HepG2 (cell line): ENCODE data around the gene KCNK5. TPM values are rescaled to one million over a fixed set of nuclear protein-coding genes. Genes with fewer than 3 reads are reported as not detected.

Source experiments
- ATAC-seq: fragments of 200-7000 bp; cut with Tn5 transposase; 3 replicates; pipeline ENCODE4 v1.9.1; 2020; ENCODE audit warnings: mild to moderate bottlenecking, moderate library complexity
- BruUV-seq: library from RNA; stranded (reverse); fragments of 400-500 nt; replicated peaks from 2 replicates; lab custom pipeline; 2021; lab: Mats Ljungman, UMichigan
- CTCF ChIA-PET: fragments of 300-600 bp; formaldehyde crosslinking; extraction: SDS; loops from one replicate; lab custom pipeline; 2021; ENCODE audit warnings: low total read pairs, inconsistent platforms, low intra/inter-chr PET ratio; lab: Yijun Ruan, JAX
- POLR2A ChIA-PET: fragments of 350-600 bp; sonication (Branson Sonifier 250); formaldehyde crosslinking; loops from one replicate; lab custom pipeline; 2020; ENCODE audit warnings: antibody characterized with exemption, inconsistent platforms; lab: Yijun Ruan, JAX
- DNase-seq: peaks from one replicate; pipeline ENCODE4 v3.0.0-alpha.2; 2015; ENCODE audit warnings: low spot score
- FAIRE-seq: peaks from 3 replicates; lab custom pipeline; 2011; peaks lifted over from hg19 to GRCh38; lab: Jason Lieb, UNC
- H2AFZ ChIP-seq: one replicate; pipeline ENCODE4 v1.6.1; 2011; ENCODE audit warnings: low read length, inconsistent platforms
- H3K27ac ChIP-seq: fragments of 300-600 bp; 3 replicates; pipeline ENCODE4 v1.8.0; 2011; ENCODE audit warnings: mixed run types, mild to moderate bottlenecking, mixed read lengths, low read length, inconsistent platforms; ENCODE audit not compliant: insufficient read depth; ENCODE audit errors: extremely low read length
- H3K27me3 ChIP-seq, 2 experiments: fragments of 200-600 bp in 1 of 2; 2 replicates in 1 of 2; 3 replicates in 1 of 2; pipeline versions ENCODE4 v1.6.0 to v1.8.0; 2011; ENCODE audit warnings: low read length in 2 of 2, mild to moderate bottlenecking in 2 of 2, moderate library complexity in 2 of 2, inconsistent platforms in 1 of 2; ENCODE audit not compliant: insufficient read depth in 2 of 2, control insufficient read depth in 1 of 2
- H3K36me3 ChIP-seq, 2 experiments: fragments of 200-600 bp in 1 of 2; replicated peaks in 1 of 2; 2 replicates in 1 of 2; 3 replicates in 1 of 2; pipeline versions ENCODE4 v1.5.1 to v1.8.0; 2011; ENCODE audit warnings: low read length in 2 of 2, inconsistent platforms in 1 of 2; ENCODE audit not compliant: insufficient read depth in 2 of 2, control insufficient read depth in 1 of 2
- H3K4me1 ChIP-seq: 2 replicates; pipeline ENCODE4 v1.5.1; 2012; ENCODE audit warnings: low read length, inconsistent platforms; ENCODE audit not compliant: insufficient read depth
- H3K4me2 ChIP-seq: 2 replicates; pipeline ENCODE4 v1.6.0; 2011; ENCODE audit warnings: low read depth, low read length, inconsistent platforms
- H3K4me3 ChIP-seq, 3 experiments: fragments of 200-600 bp in 1 of 3; sonication (generic), shearing (Covaris generic) in 1 of 3; replicated peaks in 1 of 3; 2 replicates each; pipeline ENCODE4 v1.5.1; 2011 to 2016; ENCODE audit warnings: low read length in 3 of 3, inconsistent platforms in 2 of 3, low read depth in 2 of 3, mild to moderate bottlenecking in 2 of 3, control low read depth in 1 of 3, mixed read lengths in 1 of 3; ENCODE audit not compliant: insufficient read depth in 1 of 3
- H3K79me2 ChIP-seq: one replicate; pipeline ENCODE4 v1.6.1; 2011; ENCODE audit warnings: low read length, inconsistent platforms; ENCODE audit not compliant: insufficient read depth
- H3K9ac ChIP-seq: 2 replicates; pipeline ENCODE4 v1.6.0; 2011; ENCODE audit warnings: mild to moderate bottlenecking, low read depth, low read length, inconsistent platforms; ENCODE audit not compliant: insufficient read depth
- H3K9me3 ChIP-seq: 2 replicates; pipeline ENCODE4 v1.5.1; 2012; ENCODE audit warnings: mild to moderate bottlenecking, low read length
- H4K20me1 ChIP-seq: 2 replicates; pipeline ENCODE4 v1.6.0; 2011; ENCODE audit warnings: inconsistent platforms, mild to moderate bottlenecking, low read length, moderate library complexity; ENCODE audit not compliant: insufficient read depth
- CCDC6 ChIP-seq: sonication (generic); formaldehyde crosslinking; IDR thresholded peaks from 2 replicates; pipeline ENCODE4 v1.8.1; 2022; ENCODE audit warnings: mild to moderate bottlenecking, missing genetic modification reagents, moderate library complexity
- EHMT2 ChIP-seq: fragments of 200-600 bp; sonication (generic); IDR thresholded peaks from 2 replicates; pipeline ENCODE4 v1.7.0; 2017; ENCODE audit warnings: antibody characterized with exemption, low read depth, low read length, borderline replicate concordance
- FLYWCH1 ChIP-seq: sonication (generic); formaldehyde crosslinking; IDR thresholded peaks from 2 replicates; pipeline ENCODE4 v1.8.1; 2023; ENCODE audit warnings: mild to moderate bottlenecking, missing genetic modification reagents
- FOXK2 ChIP-seq: fragments of 450-650 bp; IDR thresholded peaks from 2 replicates; pipeline ENCODE4 v1.6.1; 2016
- GLMP ChIP-seq: sonication (generic); formaldehyde crosslinking; IDR thresholded peaks from 2 replicates; pipeline ENCODE4 v1.9.0; 2021; ENCODE audit warnings: missing genetic modification reagents, mild to moderate bottlenecking, borderline replicate concordance
- PBX3 ChIP-seq: sonication (generic); formaldehyde crosslinking; IDR thresholded peaks from 2 replicates; pipeline ENCODE4 v1.8.1; 2023; ENCODE audit warnings: missing genetic modification reagents, inconsistent platforms, borderline replicate concordance
- PHB2 ChIP-seq: fragments of 450-650 bp; IDR thresholded peaks from 2 replicates; pipeline ENCODE4 v1.6.1; 2018; ENCODE audit not compliant: partially characterized antibody
- POGZ ChIP-seq: sonication (generic); formaldehyde crosslinking; IDR thresholded peaks from 2 replicates; pipeline ENCODE4 v1.4.0; 2020; ENCODE audit warnings: mild to moderate bottlenecking, missing genetic modification reagents
- PPARG ChIP-seq: conservative IDR thresholded peaks from 2 replicates; pipeline ENCODE4 v1.6.1; 2016; ENCODE audit warnings: missing biosample characterization, missing genetic modification reagents
- RAD21 ChIP-seq: fragments of 450-650 bp; formaldehyde crosslinking; IDR thresholded peaks from 2 replicates; pipeline ENCODE4 v1.5.0; 2020; ENCODE audit warnings: mild to moderate bottlenecking
- RAD51 ChIP-seq: fragments of 450-650 bp; IDR thresholded peaks from 2 replicates; pipeline ENCODE4 v1.6.1; 2016; ENCODE audit warnings: borderline replicate concordance
- REL ChIP-seq: sonication (generic); formaldehyde crosslinking; conservative IDR thresholded peaks from 2 replicates; pipeline ENCODE4 v1.8.0; 2022; ENCODE audit warnings: mild to moderate bottlenecking, missing genetic modification reagents, moderate library complexity
- ZBTB37 ChIP-seq: sonication (generic); formaldehyde crosslinking; IDR thresholded peaks from 2 replicates; pipeline ENCODE4 v1.4.0; 2020; ENCODE audit warnings: mild to moderate bottlenecking, missing genetic modification reagents
- ZMYM2 ChIP-seq: sonication (generic); formaldehyde crosslinking; IDR thresholded peaks from 2 replicates; pipeline ENCODE4 v1.8.0; 2022; ENCODE audit warnings: mild to moderate bottlenecking, missing genetic modification reagents
- ZNF432 ChIP-seq: sonication (generic); formaldehyde crosslinking; IDR thresholded peaks from 2 replicates; pipeline ENCODE4 v1.5.0; 2020; ENCODE audit warnings: missing genetic modification reagents, mild to moderate bottlenecking, borderline replicate concordance
- WGBS: methylation state at CpG from one replicate; pipeline ENCODE4 v1.1.6; 2017; ENCODE audit warnings: low lambda C conversion rate; 5-methylcytosine and 5-hydroxymethylcytosine counted together
- in situ Hi-C: cut with HindIII; loops from 2 replicates; pipeline ENCODE4 v1.10.0; 2017; ENCODE audit warnings: low pct_unique_long_range_greater_than_20kb; ENCODE audit not compliant: extremely low pct_ligation_motif_present
- intact Hi-C: fragments of 100-400 bp; cut with micrococcal nuclease; formaldehyde crosslinking; loops from one replicate; pipeline ENCODE4 v1.10.0; 2022; ENCODE audit not compliant: unreplicated experiment
- polyA plus RNA-seq, 8 experiments: library from polyadenylated mRNA; depleted of rRNA in 3 of 8; stranded (reverse) in 7 of 8; unstranded in 1 of 8; fragments of >200 nt; fragmentation: Illumina TruSeq in 4 of 8; extraction: Trizol in 4 of 8; gene quantifications; 2 replicates each; pipeline versions ENCODE4 v1.2.1 to v1.2.3, GENCODE V29; 2011 to 2016; ENCODE audit warnings: low read depth in 4 of 8, missing spikeins in 1 of 8, mixed read lengths in 1 of 8; ENCODE audit not compliant: insufficient read depth in 1 of 8
- total RNA-seq, 5 experiments: library from RNA; depleted of rRNA; stranded (reverse); fragments of >200 nt; fragmentation: Illumina TruSeq; extraction: Trizol; gene quantifications; 2 replicates each; pipeline ENCODE4 v1.2.3, GENCODE V29; 2016; ENCODE audit warnings: low read depth in 1 of 5
- TF ChIP-seq, protein P1 (sequence below): IDR thresholded peaks from 2 replicates; pipeline ENCODE4 v1.6.1; 2016
- TF ChIP-seq, protein P2 (sequence below): sonication (generic); formaldehyde crosslinking; IDR thresholded peaks from 2 replicates; pipeline ENCODE4 v1.4.0; 2020; ENCODE audit warnings: missing genetic modification reagents
- TF ChIP-seq, protein P3 (sequence below): sonication (generic); formaldehyde crosslinking; IDR thresholded peaks from 2 replicates; pipeline ENCODE4 v1.4.0; 2020; ENCODE audit warnings: mild to moderate bottlenecking, missing genetic modification reagents, borderline replicate concordance

Gene KCNK5
- total and polyA plus RNA-seq, 2 of the 13 experiments (the other 11 are each of a cell fraction or from before 2014, with no cell fraction given): 0.04 TPM; not detected in 1

GRCh38 chr6:39210450-39210849 lies 18.8 kb downstream of the KCNK5 start (continued):
- TF ChIP-seq, protein P1, sequence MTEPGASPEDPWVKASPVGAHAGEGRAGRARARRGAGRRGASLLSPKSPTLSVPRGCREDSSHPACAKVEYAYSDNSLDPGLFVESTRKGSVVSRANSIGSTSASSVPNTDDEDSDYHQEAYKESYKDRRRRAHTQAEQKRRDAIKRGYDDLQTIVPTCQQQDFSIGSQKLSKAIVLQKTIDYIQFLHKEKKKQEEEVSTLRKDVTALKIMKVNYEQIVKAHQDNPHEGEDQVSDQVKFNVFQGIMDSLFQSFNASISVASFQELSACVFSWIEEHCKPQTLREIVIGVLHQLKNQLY: no peak
- TF ChIP-seq RAD21 (CRISPR knock-in tag) (no peak), REL (no peak), PPARG (no peak), FLYWCH1 (CRISPR knock-in tag) (no peak), ZNF432 (no peak), POGZ (no peak), FOXK2 (no peak), CCDC6 (CRISPR knock-in tag) (no peak), ZMYM2 (CRISPR knock-in tag) (no peak)
- TF ChIP-seq, protein P2, sequence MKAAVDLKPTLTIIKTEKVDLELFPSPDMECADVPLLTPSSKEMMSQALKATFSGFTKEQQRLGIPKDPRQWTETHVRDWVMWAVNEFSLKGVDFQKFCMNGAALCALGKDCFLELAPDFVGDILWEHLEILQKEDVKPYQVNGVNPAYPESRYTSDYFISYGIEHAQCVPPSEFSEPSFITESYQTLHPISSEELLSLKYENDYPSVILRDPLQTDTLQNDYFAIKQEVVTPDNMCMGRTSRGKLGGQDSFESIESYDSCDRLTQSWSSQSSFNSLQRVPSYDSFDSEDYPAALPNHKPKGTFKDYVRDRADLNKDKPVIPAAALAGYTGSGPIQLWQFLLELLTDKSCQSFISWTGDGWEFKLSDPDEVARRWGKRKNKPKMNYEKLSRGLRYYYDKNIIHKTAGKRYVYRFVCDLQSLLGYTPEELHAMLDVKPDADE (CRISPR knock-in tag): no peak
- TF ChIP-seq, protein P3, sequence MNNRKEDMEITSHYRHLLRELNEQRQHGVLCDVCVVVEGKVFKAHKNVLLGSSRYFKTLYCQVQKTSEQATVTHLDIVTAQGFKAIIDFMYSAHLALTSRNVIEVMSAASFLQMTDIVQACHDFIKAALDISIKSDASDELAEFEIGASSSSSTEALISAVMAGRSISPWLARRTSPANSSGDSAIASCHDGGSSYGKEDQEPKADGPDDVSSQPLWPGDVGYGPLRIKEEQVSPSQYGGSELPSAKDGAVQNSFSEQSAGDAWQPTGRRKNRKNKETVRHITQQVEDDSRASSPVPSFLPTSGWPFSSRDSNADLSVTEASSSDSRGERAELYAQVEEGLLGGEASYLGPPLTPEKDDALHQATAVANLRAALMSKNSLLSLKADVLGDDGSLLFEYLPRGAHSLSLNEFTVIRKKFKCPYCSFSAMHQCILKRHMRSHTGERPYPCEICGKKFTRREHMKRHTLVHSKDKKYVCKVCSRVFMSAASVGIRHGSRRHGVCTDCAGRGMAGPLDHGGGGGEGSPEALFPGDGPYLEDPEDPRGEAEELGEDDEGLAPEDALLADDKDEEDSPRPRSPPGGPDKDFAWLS (CRISPR knock-in tag): no peak

DNA sequence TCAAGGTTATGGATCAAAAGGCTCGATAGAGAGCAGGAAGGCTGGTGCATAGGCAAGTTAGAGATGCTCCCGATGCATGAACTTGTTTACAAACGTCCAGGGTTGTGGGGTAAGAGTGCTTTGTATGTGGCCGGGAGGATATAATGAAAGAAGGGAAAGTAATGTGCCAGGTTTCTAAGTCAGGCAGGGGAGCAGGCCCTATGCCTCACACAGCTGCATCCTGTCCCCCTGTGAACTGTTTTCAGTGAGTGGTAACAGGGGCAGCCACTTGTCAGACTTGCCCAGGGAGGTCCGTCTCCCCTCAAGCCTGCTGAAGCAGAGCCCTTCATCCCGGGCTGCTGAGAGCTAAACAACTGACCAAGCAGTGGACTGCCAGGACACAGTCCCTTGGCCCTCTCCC lies 19.4 kb downstream of the KCNK5 start:
- no peaks in the 10 kb centered on the region for H4K20me1 ChIP-seq
- H3K36me3 ChIP-seq: no peaks in the 10 kb centered on the region
- no peak for DNase-seq
- intact Hi-C loops: no loop called here
- H3K79me2 ChIP-seq: no peaks in the 10 kb centered on the region
- no peak for ATAC-seq
- no peak overlapping the region for H2AFZ ChIP-seq
- CTCF ChIA-PET: no interaction called here
- BruUV-seq: no TSS peak
- no peaks in the 10 kb centered on the region for H3K4me1 ChIP-seq
- FAIRE-seq: no peak
- no peak overlapping the region for H3K4me3 ChIP-seq
- H3K9ac ChIP-seq: no peak overlapping the region
- POLR2A ChIA-PET: no interaction called here
- no peak overlapping the region for H3K27ac ChIP-seq
- no peak overlapping the region for H3K4me2 ChIP-seq
- in situ Hi-C loops: no loop called here
- no peaks in the 10 kb centered on the region; a peak in 1 of 5 replicates for H3K27me3 ChIP-seq
- 45% methylated on average over 6 of the region's 6 CpGs for WGBS
- H3K9me3 ChIP-seq: no peaks in the 10 kb centered on the region
- no peak for TF ChIP-seq PHB2
- no peak for TF ChIP-seq RAD51
- TF ChIP-seq GLMP (CRISPR knock-in tag): no peak
- TF ChIP-seq ZBTB37 (CRISPR knock-in tag): no peak
- TF ChIP-seq PBX3 (CRISPR knock-in tag): no peak
- no peak for TF ChIP-seq EHMT2
